GM13976 (cell line): ENCODE measurements around the gene STON1.
"Not testable (repeated sequence)": the region's sequence is repeated elsewhere in the genome, so short reads cannot be mapped to it uniquely, and the experiment has no call there.

Source experiments
- DNase-seq: peaks from one replicate; pipeline ENCODE4 v3.0.0; 2012; ENCODE audit warnings: low spot score
- CTCF ChIP-seq: IDR thresholded peaks from 2 replicates; pipeline ENCODE4 v1.5.1; 2012; ENCODE audit warnings: borderline replicate concordance, mild to moderate bottlenecking; ENCODE audit not compliant: insufficient read depth; ENCODE audit errors: extremely low read depth, missing control alignments, control extremely low read depth
- in situ Hi-C: fragments of 300-500 bp; cut with MboI; formaldehyde crosslinking; loops from one replicate; pipeline ENCODE4 v1.12.0; 2022; ENCODE audit warnings: low sequenced_read_pairs, mixed read lengths, inconsistent platforms; ENCODE audit not compliant: unreplicated experiment

Gene STON1

GRCh38 chr2:48601349-48601748 is 71.4 kb downstream of the STON1 start:
- in situ Hi-C loops = no loop called here
- no peak for DNase-seq
- no peak for TF ChIP-seq CTCF

- in situ Hi-C loops = no loop called here
- no peak for TF ChIP-seq CTCF
- DNase-seq = no peak
Observed at GRCh38 chr2:48605482-48606175, 75.7 kb downstream of the STON1 start.

- no peak for TF ChIP-seq CTCF
- no peak for DNase-seq
- in situ Hi-C loops = no loop called here
Observed at GRCh38 chr2:48607307-48608014, 77.5 kb downstream of the STON1 start.

DNA sequence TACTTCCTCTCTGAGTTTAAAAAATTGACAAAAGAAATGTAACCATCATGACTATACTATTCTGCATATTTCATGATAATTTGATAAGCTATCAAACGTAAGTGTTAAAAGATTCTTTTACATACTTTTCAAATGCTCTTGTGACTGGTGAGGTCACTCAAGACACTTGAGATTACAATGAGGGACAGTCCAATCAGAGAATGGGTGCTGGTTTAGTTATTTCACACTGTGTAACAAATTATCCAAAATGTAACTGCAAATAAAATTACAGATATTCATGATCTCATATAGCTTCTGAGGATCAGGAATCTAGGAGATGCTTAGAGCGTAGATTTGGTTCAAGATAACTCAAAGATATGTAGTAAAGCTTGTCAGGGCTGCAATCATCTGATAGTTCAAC is 83.3 kb downstream of the STON1 start:
- in situ Hi-C loops = no loop called here
- no peak for DNase-seq
- no peak for TF ChIP-seq CTCF

DNA sequence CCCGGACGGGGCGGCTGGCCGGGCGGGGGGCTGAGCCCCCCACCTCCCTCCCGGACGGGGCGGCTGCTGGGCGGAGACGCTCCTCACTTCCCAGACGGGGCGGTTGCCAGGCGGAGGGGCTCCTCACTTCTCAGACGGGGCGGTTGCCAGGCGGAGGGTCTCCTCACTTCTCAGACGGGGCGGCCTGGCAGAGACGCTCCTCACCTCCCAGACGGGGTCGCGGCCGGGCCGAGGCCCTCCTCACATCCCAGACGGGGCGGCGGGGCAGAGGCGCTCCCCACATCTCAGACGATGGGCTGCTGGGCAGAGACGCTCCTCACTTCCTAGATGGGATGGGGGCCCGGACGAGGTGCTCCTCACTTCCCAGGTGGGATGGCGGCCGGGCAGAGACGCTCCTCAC is 84.6 kb downstream of the STON1 start:
- DNase-seq, in situ Hi-C loops: not testable (repeated sequence)

GRCh38 chr2:48617618-48618017 is 87.7 kb downstream of the STON1 start, which contains the start of gene GTF2A1L:
Gene GTF2A1L, plus strand, starts transcription at chr2:48617856. Its CDS starts 19 bp downstream, at chr2:48617875.
- in situ Hi-C loops = no loop called here

More at GRCh38 chr2:48617618-48618017, 87.7 kb downstream of the STON1 start, which contains the start of gene GTF2A1L:
- no peak for DNase-seq
- no peak for TF ChIP-seq CTCF
